GM21619 (cell line): ENCODE results near the gene RAB10.
A peak's percentile ranks its signal among the peaks of the same experiment; 100 is the strongest.
"Not testable (repeated sequence)": the region's sequence is repeated elsewhere in the genome, so short reads cannot be mapped to it uniquely, and the experiment has no call there.

ENCODE experiments used
- ATAC-seq: cut with Tn5 transposase; IDR thresholded peaks from one replicate; pipeline ENCODE4 v1.9.1; 2021; ENCODE audit not compliant: unreplicated experiment

The RAB10 gene

GRCh38 chr2:26054598-26055348 is 20.9 kb downstream of the RAB10 start:
- no peak for ATAC-seq

DNA sequence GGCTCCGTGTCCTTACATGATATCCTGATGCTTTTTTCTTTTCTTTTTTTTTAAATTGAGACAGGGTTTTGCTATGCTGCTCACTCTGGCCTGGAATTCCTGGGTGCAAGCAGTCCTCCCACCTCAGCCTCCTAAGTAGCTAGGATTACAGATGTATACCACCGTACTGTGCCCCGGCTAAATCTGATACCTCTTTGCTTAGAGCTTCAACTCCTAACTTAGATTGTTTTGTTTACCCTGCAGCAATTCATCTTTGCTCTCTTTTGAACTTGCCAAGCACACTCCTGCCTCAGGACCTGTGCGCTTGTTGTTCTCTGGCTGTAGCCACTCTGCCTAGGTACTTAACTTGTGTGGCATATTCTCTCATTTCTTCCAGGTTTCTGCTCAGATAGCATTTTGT is 24.5 kb downstream of the RAB10 start:
- ATAC-seq: no peak

DNA sequence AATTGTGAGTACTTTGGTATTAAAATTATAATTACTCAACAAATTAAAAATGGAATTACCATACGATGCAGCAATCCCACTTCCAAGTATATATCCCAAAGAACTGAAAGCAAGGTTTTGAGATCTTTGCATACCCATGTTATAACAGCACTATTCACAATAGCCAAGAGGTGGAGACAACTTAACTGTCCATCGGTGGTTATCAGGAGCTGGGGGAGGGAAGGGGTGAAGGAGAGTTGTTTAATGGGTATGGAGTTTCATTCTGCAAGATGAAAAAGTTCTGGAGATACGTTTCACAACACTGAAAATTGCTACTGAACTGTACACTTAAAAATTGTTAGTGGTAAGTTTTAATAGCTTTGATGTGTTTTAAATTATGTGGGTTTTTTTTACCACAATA is 25.7 kb downstream of the RAB10 start:
- no peak for ATAC-seq

- ATAC-seq: no peak
Measured at GRCh38 chr2:26061539-26061938, 27.7 kb downstream of the RAB10 start.

GRCh38 chr2:26064846-26065245 is 31.0 kb downstream of the RAB10 start:
- no peak for ATAC-seq

DNA sequence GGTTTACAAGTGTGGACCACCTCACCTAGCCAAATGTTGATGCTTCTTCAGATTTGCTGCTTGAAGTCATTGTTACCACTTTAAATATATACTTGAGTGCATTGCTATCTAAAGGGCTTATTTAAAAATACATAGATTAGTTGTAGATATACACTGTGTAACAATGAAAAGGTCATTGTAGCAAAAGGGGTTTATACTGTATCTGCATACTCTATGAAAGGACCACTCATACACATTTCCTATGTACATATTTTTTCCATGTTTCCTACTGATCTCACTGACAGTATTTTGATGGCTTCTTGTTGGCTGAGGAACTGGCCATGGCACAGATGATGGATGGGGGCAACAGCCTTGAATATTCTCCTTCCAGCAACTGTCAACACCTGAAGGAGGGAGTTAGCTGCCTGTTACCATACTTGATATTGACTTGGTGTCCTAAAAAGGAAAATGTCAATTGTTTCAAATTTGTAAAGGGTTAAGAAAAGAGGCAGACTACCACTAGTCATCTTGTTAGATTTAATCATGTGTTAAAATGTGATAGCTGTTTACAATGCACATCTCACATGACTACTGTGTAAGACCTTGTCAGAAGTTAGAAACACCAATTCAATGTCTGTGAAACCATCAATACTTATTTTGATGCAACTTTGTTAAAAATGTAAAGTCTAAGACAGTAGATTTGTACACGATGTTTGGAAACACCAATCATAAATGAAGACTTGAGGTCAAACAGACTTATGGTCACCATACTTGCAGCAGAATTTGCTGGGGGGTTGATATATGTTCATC is 33.5 kb downstream of the RAB10 start:
- ATAC-seq: no peak

- no peak for ATAC-seq
Measured at GRCh38 chr2:26067980-26068507, 34.2 kb downstream of the RAB10 start.

GRCh38 chr2:26068602-26069298 is 34.9 kb downstream of the RAB10 start:
- ATAC-seq: peak; percentile 76

GRCh38 chr2:26070730-26071129 is 36.8 kb downstream of the RAB10 start:
- ATAC-seq: no peak

- ATAC-seq: no peak
Measured at GRCh38 chr2:26072925-26073768, 39.3 kb downstream of the RAB10 start.

GRCh38 chr2:26073830-26074229 is 39.9 kb downstream of the RAB10 start:
- ATAC-seq: no peak

DNA sequence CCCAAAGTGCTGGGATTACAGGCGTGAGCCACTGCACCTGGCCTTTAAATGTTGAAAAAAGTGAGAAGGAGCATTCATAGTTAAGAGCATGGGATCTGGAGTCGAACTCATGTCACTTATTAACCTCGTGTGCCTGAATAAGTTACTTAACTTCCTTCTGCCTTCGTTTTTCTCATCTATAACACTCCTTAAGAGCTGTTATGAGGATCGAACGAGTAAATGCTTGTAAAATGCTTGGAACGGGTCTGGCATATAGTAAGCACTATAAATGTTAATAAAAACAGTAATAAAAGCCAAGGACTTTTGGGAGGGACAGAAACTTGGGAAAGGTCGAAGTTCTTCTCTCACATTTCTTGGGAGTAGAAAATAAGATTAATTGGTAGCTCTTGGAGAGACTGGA is 40.8 kb downstream of the RAB10 start:
- no peak for ATAC-seq

- ATAC-seq: no peak
Measured at GRCh38 chr2:26075173-26075572, 41.3 kb downstream of the RAB10 start.

GRCh38 chr2:26076001-26076587 is 42.2 kb downstream of the RAB10 start:
- ATAC-seq: no peak

DNA sequence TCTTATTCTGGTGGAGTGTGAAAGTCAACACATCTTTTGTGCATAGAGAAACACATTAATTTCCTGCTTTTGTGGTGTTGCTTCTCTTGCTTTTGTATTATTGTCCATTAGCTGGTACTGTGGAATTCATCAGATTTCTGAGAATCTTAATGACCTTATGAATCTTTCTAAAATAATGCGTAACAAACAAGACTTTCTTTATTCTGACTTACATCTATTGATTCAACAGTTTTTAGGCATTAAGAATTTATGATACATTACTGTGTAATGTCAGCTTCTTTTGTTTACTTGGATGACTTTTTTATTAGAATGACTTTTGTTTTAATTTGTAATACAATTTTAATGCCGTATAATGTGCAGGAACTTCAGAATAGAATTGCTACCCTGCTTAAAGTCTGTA is 43.4 kb downstream of the RAB10 start:
- no peak for ATAC-seq

DNA sequence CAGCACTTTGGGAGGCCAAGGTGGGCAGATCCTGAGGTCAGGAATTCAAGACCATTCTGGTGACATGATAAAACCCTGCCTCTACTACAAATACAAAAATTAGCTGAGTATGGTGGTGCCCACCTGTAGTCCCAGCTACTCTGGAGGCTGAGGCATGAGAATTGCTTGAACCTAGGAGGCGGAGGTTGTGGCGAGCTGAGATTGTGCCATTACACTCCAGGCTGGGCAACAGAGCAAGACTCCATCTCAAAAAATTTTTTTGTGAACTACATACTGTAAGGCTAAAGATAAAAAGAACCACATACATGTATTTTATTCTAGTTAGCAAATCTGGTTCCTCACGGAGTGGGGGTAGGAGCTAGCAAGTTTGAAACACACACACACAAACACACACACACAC is 45.1 kb downstream of the RAB10 start:
- no peak for ATAC-seq

- ATAC-seq: no peak
Measured at GRCh38 chr2:26080356-26080755, 46.5 kb downstream of the RAB10 start.

DNA sequence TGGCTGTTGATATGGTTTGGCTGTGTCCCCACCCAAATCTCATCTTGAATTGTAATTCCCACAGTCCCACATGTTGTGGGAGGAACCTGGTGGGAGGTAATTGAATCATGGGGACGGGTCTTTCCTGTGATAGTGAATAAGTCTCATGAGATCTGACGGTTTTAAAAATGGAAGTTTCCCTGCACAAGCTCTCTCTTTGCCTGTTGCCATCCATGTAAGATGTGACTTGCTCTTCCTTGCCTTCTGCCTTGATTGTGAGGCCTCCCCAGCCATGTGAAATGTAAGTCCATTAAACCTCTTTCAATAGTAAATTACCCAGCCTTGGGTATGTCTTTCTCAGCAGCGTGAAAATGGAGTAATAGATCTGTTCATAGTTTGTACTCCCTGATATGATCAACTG is 47.0 kb downstream of the RAB10 start:
- ATAC-seq: not testable (repeated sequence)

DNA sequence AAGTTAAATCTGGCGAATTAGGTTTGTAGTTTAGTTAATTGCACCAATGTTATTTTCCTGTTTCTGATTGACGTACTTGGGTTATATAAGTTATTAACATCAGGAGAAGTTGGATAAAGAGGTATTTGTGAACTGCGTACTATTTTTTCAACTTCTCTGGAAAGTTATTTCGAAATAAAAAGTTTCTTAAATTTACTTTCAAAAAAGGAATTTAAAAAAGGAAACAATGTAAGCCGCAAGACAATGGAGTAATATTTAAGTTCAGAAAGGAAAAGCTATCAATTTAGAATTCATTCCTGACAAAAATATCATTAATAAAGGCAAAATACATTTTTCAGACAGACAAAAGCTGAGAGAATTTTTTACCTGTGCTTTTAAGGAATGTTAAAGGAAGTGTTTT is 47.7 kb downstream of the RAB10 start:
- no peak for ATAC-seq

GRCh38 chr2:26086155-26086637 is 52.3 kb downstream of the RAB10 start:
- no peak for ATAC-seq
